Left colon (tissue), 2 donors: ENCODE measurements around the gene STEAP2. TPM values are rescaled to one million over a fixed set of nuclear protein-coding genes. Genes with fewer than 3 reads are reported as not detected.

Experiments
- ATAC-seq: fragments of 200-7000 bp; cut with Tn5 transposase; one replicate; pipeline ENCODE4 v1.9.1; 2020; ENCODE audit warnings: mild to moderate bottlenecking, moderate library complexity
- DNase-seq, 2 donors: peaks; one replicate each; pipeline ENCODE4 v3.0.0-alpha.2; 2020
- intact Hi-C, 2 donors: fragments of 100-400 bp; cut with DNase I in 1 of 2; cut with micrococcal nuclease in 1 of 2; formaldehyde crosslinking; loops; one replicate each; pipeline versions ENCODE4 v1.11.2 to v1.14.0; 2022; cut with DNase I, micrococcal nuclease
- total RNA-seq, 2 donors: library from RNA; stranded (reverse); fragmentation: NEBNext Ultra II Directional; extraction: Animal tissue kit (Norgen Biotek cat#: 25700); gene quantifications; one replicate each; pipeline ENCODE4 v1.2.1, GENCODE V29; 2021
- donor health status: DM: no; HTN: no; CAD: no.
- donor health status: DM: yes; HTN: yes; CAD: no.

Gene STEAP2
- total RNA-seq, 2 donors from 2014 or later = 16.2 to 25.2 TPM

DNA sequence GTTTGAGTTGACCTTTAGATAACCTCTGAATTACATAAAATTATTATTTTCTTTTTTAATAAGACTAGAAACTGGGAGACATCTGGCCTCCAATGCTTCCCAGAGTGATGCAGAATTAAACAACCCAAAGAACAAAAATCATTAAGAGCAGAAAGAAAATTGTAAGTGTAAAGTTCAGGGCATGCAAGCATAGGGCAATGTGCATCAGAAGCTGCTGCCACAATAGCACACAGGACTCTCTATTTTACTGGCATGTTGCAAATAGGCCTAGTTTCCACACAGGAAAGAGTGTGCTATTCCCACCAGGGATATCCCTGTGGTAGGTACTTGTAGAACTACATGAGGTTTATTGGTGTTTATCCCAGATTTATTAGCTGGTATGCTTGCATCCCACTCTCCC, 20.5 kb upstream of the STEAP2 start:
- intact Hi-C loops = no loop called here
- no peak for ATAC-seq
- no peak for DNase-seq

DNA sequence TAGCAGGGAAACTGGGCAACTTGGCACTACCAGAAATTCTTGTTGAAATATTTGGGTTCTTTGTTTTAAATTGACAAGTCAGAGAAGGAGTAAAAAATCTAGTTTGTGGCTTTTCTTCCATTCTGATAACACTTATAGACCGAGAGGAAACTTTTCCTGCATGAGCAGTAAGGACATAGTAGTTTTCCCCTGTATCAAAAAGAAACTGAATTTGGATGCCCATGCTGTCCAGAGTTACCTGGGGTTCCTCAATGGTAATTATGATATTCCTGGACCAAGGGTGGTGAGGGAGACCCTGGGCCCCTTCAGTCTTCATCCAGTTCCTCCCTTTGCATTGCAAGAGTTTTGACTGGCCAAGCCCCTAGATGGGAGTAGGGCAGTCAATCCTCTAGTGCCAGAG, 19.9 kb upstream of the STEAP2 start:
- DNase-seq (no peak), ATAC-seq (no peak)
- intact Hi-C loops = no loop called here

DNA sequence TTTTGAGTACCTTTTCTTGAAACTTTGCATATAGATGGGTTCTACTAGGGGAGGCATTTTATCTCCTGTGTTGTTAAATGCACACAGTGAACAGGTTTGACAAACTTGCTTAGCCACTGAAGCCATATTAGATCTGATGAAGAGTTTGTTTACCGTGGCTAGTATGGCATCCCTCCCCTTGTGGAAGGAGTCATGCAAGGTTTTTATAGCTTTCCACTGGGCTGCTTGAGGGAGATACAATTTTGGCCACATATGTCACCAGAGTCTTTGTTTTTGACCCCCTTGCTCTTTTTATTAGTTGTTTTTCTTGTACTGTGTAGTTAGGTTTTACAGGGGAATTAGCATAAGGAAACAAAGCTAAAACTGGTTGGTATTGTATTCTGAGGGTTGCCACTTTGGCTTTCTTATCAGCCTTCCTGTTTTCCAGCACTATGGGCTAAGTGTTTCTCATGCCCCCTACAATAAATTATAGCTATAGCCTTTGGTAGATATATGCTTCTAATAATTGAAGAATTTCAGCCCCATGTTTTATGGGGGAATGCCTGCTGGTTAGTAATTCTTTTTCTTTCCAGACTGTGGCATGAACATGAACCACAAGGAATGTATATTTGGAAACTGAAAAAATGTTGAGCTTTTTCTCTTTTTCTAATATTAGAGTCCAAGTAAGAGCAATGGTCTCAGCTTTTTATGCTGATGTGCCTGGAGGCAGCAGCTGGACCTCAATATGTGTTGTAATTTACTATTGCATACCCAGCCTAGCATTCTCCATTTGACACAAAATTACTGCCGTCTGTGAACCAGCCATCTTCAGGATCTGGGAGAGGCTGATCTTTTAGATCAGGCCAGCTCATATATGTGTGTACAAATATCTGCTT, 18.4 kb upstream of the STEAP2 start:
- no peak for DNase-seq
- no peak for ATAC-seq
- intact Hi-C loops = no loop called here

DNA sequence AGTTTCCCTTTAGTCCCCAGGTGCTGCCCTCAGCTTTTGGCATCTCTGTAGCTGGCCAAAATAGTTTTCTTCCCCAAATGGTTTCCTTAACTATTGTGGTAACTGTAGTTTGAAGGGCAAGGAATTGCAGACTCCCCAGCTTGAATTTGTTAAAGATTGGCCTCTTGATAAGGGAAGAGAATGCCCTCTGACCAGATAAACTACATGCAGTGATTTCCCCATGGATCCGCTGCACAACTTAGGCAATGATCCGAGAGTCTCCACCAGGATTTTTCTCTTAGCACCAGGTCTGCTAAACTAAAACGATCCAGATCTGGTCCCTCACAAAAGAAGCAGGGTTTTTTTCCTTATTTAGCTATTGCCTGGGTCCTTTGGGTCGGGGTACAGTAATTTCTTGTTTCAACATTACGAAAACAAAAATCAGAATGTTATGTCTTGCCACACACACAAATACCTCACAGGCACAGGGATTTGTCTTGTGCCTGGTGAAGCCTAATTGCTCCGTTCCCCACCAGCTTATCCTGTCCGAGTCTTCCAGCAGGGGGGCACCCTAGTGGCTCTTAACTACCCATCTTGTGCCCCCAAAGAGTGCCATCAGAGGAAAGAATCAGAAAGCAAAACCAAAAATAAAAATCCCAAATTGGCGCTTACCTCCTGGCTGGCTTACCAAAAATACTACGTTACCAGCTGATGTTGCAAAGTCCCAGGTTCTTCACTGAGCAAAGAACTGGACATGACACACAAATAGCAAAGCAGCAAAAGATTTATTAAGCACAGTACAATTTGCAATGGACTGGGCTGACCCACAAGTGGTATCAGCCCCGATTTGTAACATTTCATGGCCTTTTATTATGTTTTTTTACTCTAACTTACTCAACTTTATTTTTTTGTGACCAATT, 16.4 kb upstream of the STEAP2 start:
- DNase-seq (no peak), ATAC-seq (no peak)
- intact Hi-C loops = no loop called here

DNA sequence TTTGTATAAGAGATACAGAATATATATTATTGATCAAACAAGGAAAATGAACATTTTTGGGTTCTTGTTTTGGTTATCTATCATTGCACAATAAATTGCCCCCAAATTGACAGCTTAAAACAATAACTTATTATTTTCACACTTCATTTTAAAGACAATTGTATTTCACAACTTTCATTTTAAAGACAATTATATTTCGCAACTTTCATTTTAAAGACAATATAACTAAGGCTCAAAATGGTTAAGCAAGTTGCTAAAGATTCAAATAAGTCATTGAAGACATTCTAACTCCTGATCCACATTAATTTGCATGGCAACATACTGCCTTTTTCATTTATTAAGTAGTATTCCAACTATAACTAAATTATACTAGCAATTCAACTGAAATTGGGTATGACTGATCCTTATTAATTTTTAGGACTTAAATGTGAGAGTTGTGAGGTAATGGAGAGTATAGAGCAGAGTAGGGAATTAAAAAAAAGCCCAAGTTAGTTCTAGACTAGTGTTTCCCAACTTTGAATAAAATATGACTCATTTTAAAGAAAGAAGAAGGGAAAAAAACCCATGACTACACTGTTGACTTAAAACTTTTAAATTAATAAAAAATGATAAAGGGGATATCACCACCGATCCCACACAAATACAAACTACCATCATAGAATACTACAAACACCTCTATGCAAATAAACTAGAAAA, 9.9 kb upstream of the STEAP2 start:
- ATAC-seq (no peak), DNase-seq (no peak)
- intact Hi-C loops = no loop called here

DNA sequence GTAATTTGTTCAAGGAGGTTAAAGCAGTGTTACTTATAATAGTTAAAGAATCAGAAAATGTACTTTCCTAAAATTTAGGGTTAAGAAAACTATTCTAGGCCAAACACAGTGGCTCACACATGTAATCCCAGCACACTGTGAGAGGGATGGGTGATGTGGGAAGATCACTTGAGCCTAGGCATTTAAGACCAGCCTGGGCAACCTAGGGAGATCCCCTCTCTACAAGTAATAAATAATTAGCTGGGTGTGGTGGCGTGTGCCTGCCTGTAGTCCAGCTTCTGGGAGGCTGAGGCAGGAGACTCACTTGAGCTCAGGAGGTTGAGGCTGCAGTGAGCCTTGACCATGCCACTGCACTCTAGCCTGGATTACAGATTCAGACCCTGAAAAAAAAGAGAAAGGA, 3.6 kb upstream of the STEAP2 start:
- intact Hi-C loops = no loop called here
- no peak for ATAC-seq
- no peak for DNase-seq

DNA sequence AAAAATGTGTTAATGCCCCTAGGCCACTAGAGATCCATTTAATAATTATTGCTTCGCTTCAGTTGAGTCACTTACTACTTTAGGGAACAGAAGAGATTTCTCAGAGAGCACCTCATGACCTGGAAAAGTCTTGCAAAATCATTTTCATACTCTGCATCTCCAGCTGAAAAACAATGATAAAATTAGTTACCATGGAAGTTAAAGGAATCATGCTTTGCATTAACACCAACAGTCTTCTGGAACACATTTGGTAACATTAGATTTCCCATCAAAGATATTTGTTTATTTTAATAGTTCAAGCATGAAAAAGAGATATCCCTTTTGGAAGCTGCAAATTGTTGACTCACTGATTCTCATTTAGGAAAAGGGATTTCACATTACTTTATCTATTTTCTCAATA, 1.8 kb upstream of the STEAP2 start:
- intact Hi-C loops = loop anchor here in 1 of 2 donors (5.0 kb wide), 1 partner anchor 218 kb away; no protein-coding TSS in a partner anchor
- DNase-seq (no peak), ATAC-seq (no peak)

DNA sequence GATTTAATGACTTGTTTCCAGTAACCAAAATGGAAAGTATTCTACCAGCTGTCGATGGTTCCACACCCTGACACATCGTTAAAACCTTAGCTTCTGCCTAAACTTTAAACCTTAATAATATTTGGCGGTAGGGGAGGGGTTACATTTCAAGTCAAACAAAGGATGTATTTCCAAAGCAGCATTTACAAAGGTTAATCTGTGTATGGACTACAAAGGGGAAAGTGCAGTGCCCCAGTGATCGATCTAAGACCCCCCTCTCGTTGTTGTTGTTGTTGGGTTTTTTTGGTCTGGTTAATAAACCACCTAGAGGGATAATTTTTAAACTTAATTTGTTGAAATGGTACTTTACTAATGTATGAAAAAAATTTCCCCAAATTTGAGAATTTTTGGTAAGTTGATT, 1.1 kb upstream of the STEAP2 start:
- no peak for ATAC-seq
- DNase-seq = no peak
- intact Hi-C loops = loop anchor here in 1 of 2 donors (5.0 kb wide), 1 partner anchor 217 kb away; no protein-coding TSS in a partner anchor

DNA sequence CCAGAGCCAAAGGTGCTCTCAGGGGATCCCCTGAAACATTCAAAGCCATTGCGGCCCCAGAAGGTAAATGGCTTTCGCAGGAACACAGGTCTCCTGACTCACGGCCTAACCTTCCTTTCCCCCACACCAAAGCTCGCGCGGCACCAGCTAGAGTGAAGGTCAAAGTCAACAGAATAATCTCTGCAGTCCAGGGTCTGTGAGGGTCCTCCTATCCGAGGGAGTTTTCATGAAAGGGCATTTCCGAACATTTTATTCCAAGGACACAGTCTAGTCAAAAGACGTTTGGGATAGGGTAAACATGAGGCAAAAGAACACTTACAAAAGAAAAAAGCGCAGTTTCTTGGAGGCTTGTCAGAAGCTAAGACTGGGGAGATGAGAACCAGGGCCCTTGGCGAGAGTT, 559 bp upstream of the STEAP2 start:
- intact Hi-C loops = loop anchor here in 1 of 2 donors (5.0 kb wide), 1 partner anchor 216 kb away; no protein-coding TSS in a partner anchor
- DNase-seq = peak in 1 of 2 donors; percentile 21
- ATAC-seq = peak; percentile 4

DNA sequence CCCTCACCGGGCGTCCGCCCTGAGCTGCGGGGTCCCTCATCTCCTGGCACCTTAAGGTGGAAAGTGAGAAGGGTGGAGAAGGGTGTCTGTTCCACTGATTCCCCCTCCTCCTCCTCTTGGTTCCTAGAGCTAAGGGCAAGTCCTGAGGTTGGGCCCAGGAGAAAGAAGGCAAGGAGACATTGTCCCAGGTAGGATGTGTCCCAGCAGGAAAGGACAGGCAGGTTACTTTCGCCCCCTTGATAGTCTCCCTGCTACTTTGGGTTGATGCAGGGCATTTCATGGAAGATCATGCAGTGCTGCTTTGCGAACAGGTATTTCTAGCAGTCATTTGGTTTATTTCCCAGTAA, 582 bp downstream of the STEAP2 start:
- intact Hi-C loops = loop anchor here in 1 of 2 donors (5.0 kb wide), 1 partner anchor 215 kb away; no protein-coding TSS in a partner anchor
- ATAC-seq (peak; percentile 45), DNase-seq (no peak)

DNA sequence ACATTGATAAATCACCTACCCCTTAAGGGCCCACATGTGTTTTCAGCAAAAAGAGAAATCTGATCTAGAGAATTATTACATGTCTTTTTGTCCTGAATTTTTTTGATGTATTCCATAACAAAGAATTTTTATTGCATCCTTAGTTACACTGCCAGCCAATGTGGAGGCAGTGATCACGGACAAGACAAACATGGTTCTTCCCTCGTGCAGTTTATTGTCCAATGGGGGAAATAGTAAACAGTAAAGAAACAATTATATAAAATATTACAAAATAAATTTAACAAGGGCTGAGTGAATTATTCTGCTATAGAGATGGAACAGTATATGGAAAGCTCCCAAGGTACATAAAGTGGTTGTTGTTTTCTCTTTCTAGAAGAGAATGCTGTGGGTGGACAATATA, 2.0 kb downstream of the STEAP2 start:
- ATAC-seq (no peak), DNase-seq (no peak)
- intact Hi-C loops = loop anchor here in 1 of 2 donors (5.0 kb wide), 1 partner anchor 214 kb away; no protein-coding TSS in a partner anchor

DNA sequence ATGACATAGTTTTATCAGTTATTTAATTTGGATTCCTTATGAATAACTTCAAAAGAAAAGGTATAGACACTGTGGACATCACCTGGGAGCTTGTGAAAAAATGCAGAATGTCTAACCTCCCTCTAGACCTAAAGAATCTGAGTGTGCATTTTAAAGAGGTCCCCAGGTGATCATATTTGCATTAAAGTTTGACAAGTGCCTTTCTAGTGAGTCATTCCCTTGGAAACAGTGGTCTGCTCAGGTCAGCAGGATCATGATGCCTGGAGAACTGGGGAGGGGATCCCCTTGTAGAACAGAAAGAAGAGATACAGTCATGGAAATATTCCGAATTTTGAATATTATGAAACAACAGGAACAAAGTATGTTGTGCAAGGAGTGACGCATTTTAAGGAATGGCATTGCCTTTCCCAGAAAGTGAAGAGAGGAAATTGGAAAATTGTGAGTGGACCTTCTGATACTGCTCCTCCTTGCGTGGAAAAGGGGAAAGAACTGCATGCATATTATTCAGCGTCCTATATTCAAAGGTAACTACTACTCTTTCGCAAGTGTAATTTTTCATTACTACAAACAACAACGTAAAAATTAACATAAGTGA, 4.6 kb downstream of the STEAP2 start:
- ATAC-seq (no peak), DNase-seq (no peak)
- intact Hi-C loops = no loop called here

DNA sequence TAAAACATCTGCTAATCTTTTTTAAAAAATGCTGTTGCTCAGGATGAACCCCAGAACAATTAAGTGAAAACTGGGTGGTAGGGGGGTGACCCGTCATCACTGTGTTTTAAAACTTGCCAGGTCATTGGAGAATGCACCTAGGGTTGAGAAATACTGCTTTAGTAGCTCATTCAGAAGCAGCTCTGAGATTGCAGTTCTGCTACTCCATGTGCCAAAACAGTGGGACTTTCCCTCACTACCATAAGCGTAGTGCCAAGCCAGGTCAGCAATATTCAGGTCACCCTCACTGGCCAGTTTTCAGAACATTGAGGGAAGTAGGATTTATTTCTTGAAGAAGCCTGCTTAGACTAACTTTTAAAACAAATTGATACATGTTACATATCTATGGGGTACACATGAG, 5.2 kb downstream of the STEAP2 start:
- ATAC-seq (no peak), DNase-seq (no peak)
- intact Hi-C loops = no loop called here

DNA sequence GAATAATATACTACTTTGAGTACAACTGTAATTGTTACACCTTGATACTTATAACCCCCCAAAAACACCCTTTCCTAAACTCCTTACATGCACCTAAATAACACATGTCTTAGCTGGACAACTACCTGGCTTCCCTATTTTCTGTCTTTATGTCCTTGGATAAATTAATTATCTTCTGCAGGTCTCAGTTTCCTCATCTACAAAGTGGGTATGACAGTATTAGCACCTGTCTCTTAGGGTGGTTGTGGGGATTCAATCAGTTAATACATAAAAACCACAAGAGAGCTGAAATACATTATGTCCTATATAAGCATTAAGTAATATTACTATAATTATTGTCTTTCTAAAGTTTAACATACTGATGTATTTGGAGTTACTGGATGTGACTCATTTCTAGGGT, 10.8 kb downstream of the STEAP2 start:
- ATAC-seq = no peak
- intact Hi-C loops = no loop called here
- DNase-seq = no peak

DNA sequence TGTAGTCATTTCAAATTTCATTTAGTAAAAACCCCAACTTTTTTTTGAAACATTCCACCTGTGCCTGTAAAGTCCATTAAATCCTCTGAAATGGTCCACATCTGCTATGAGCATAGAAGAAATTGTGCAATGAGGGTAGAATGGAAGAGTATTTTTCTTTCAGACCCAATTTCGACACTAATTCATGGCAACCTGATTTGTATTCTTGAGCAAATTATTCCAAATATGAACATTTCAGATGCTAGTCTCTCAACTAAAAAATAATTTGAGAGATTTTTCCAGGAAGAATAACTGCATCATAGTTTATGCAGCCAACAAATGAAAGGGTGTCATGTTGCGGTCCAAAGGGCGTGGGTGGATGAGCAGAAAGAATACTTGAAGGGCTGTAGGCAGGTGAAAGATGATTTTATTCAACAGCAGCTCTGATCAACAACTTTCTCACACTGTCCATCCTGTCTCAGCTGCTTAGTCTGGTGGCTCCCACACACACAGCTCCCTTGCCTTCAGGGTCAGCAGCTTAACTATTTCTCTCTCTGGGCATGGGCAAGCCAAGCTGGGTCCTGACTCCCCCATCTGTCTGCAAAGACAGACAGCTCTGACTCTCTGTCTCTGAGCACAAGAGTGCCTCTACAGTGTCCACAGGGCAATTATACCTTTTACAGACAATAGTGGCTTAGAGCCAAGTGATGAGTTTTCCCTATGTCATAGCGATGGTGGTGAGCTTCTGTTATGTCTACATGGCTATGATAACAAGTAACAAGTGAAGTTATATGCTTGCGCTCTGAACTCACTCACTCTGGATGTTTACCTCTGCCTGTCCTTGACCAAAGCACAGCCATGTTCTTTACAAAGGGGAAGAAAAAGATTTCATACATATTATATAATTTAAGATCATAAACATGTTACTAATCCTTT, 11.5 kb downstream of the STEAP2 start:
- ATAC-seq (peak; percentile 34), DNase-seq (no peak)
- intact Hi-C loops = no loop called here

DNA sequence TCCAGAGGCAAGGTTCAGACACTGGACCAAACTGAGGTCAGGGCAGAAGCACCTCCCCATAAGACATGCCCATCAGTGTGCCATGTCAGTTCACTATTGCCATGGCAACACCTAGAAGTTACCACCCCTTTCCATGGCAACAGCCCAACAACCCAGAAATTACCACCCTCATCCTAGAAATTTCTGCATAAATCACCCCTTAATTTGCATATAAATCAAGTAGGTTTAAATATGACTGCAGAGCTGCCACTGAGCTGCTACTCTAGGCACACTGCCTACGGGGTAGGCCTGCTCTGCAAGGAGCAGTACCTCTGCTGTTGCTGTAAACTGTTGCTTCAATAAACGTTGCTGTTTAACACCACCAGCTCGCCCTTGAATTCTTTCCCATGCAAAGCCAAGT, 12.7 kb downstream of the STEAP2 start:
- intact Hi-C loops = no loop called here
- ATAC-seq = no peak
- no peak for DNase-seq

DNA sequence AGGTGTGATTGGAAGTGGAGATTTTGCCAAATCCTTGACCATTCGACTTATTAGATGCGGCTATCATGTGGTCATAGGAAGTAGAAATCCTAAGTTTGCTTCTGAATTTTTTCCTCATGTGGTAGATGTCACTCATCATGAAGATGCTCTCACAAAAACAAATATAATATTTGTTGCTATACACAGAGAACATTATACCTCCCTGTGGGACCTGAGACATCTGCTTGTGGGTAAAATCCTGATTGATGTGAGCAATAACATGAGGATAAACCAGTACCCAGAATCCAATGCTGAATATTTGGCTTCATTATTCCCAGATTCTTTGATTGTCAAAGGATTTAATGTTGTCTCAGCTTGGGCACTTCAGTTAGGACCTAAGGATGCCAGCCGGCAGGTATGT, 13.6 kb downstream of the STEAP2 start:
- ATAC-seq = no peak
- intact Hi-C loops = no loop called here
- no peak for DNase-seq

DNA sequence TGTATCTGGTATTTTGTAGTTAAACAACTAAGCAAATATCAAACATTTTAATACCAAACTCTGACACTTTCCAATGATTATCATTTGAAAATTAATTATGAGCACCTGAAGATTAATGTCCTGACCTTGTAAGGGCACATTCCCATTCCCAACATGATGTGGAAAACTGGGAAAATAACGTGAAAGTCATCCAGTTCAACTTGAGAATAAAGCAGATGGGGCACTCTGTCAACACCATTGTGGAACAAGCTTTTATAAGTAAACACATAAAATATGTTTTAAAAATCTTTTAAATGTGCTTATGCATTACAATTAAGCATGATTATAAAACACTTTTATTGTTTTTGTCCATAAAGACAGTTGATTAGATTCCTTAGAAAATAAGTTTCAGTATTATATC, 14.1 kb downstream of the STEAP2 start:
- DNase-seq (no peak), ATAC-seq (no peak)
- intact Hi-C loops = no loop called here
